Activated CD8-positive, alpha-beta T cell treated with anti-CD3 and anti-CD28 coated beads, Interleukin-2, amount 10 ng/mL, durations not matched to agents 7 days and 5 days (primary cell): ENCODE results near the gene QRSL1. TPM values are rescaled to one million over a fixed set of nuclear protein-coding genes. Genes with fewer than 3 reads are reported as not detected.

ENCODE experiments used
- ATAC-seq: fragments of 150-1000 bp; cut with Tn5 transposase; one replicate; pipeline ENCODE4 v1.10.0; 2021; ENCODE audit warnings: moderate library complexity
- CTCF ChIA-PET: fragments of 350-600 bp; sonication (Branson Sonifier 250); formaldehyde crosslinking; loops from one replicate; lab custom pipeline; 2021; ENCODE audit warnings: antibody characterized with exemption; lab: Charles Lee
- POLR2A ChIA-PET: fragments of 350-600 bp; sonication (Branson Sonifier 250); formaldehyde crosslinking; loops from one replicate; lab custom pipeline; 2021; ENCODE audit warnings: antibody characterized with exemption; lab: Charles Lee
- DNase-seq: peaks from one replicate; pipeline ENCODE4 v3.0.0-alpha.2; 2020
- H3K27ac Mint-ChIP-seq: one replicate; pipeline ENCODE4 v1.8.0; 2021; ENCODE audit warnings: mild to moderate bottlenecking, mixed read lengths
- H3K27me3 Mint-ChIP-seq: one replicate; pipeline ENCODE4 v1.8.0; 2021; ENCODE audit warnings: low read depth, mixed read lengths
- H3K36me3 Mint-ChIP-seq: one replicate; pipeline ENCODE4 v1.8.0; 2021; ENCODE audit warnings: low read depth, mixed read lengths
- H3K4me1 Mint-ChIP-seq: one replicate; pipeline ENCODE4 v1.8.0; 2021; ENCODE audit warnings: low read depth, mixed read lengths
- H3K4me3 Mint-ChIP-seq: one replicate; pipeline ENCODE4 v1.8.0; 2021; ENCODE audit warnings: mild to moderate bottlenecking, mixed read lengths
- H3K9me3 Mint-ChIP-seq: one replicate; pipeline ENCODE4 v1.8.0; 2022; ENCODE audit warnings: mixed read lengths; ENCODE audit not compliant: insufficient read depth
- total RNA-seq, 2 experiments: library from RNA; stranded (reverse); gene quantifications; one replicate each; pipeline ENCODE4 v1.2.3, GENCODE V29; 2021

QRSL1 gene
- total RNA-seq, 2 experiments from 2014 or later: 12.3 to 14.2 TPM

GRCh38 chr6:106612671-106613416 lies 16.5 kb upstream of the QRSL1 start:
- ChIA-PET CTCF (interaction anchor here (0.9 to 2.0 kb wide), 4 partner anchors 46 to 367 kb away, joined by 3 to 9 read pairs (median 4); no protein-coding TSS in a partner anchor), POLR2A (interaction anchor here (0.9 kb wide), 1 partner anchor 92 kb away, joined by 4 read pairs; no protein-coding TSS in a partner anchor)
- Mint-ChIP-seq H3K9me3 (no peaks in the 10 kb centered on the region), H3K27ac (peak overlapping the region; percentile 67), H3K4me3 (no peak overlapping the region), H3K27me3 (no peaks in the 10 kb centered on the region), H3K36me3 (peaks cover 22% of the 10 kb centered on the region), H3K4me1 (peaks cover 37% of the 10 kb centered on the region)
- ATAC-seq (no peak), DNase-seq (no peak)

GRCh38 chr6:106613590-106613989 lies 15.8 kb upstream of the QRSL1 start:
- ATAC-seq (no peak), DNase-seq (no peak)
- CTCF ChIA-PET: interaction anchor here (0.9 to 2.0 kb wide), 5 partner anchors 13 to 366 kb away, joined by 3 to 9 read pairs (median 4); no protein-coding TSS in a partner anchor
- H3K36me3 Mint-ChIP-seq: peaks cover 26% of the 10 kb centered on the region
- H3K4me3 Mint-ChIP-seq: no peak overlapping the region
- peaks cover 36% of the 10 kb centered on the region for H3K4me1 Mint-ChIP-seq
- POLR2A ChIA-PET: interaction anchor here (0.9 kb wide), 1 partner anchor 92 kb away, joined by 4 read pairs; no protein-coding TSS in a partner anchor
- H3K27ac Mint-ChIP-seq: no peak overlapping the region
- H3K27me3 Mint-ChIP-seq: no peaks in the 10 kb centered on the region
- no peaks in the 10 kb centered on the region for H3K9me3 Mint-ChIP-seq

GRCh38 chr6:106614166-106614565 lies 15.2 kb upstream of the QRSL1 start:
- Mint-ChIP-seq H3K27me3 (no peaks in the 10 kb centered on the region), H3K4me3 (no peak overlapping the region), H3K27ac (peak overlapping the region; percentile 24), H3K4me1 (peaks cover 38% of the 10 kb centered on the region), H3K36me3 (peaks cover 26% of the 10 kb centered on the region), H3K9me3 (no peaks in the 10 kb centered on the region)
- POLR2A ChIA-PET: interaction anchor here (1.3 kb wide), 1 partner anchor 14 kb away, joined by 3 read pairs; no protein-coding TSS in a partner anchor
- CTCF ChIA-PET: interaction anchor here (1.1 to 2.0 kb wide), 6 partner anchors 11 to 365 kb away, joined by 3 to 6 read pairs (median 4); partner anchors contain the start of gene CRYBG1
- ATAC-seq (no peak), DNase-seq (no peak)

GRCh38 chr6:106614592-106615257 lies 14.7 kb upstream of the QRSL1 start:
- ChIA-PET CTCF (interaction anchor here (1.1 to 2.0 kb wide), 6 partner anchors 11 to 365 kb away, joined by 3 to 6 read pairs (median 4); partner anchors contain the start of gene CRYBG1), POLR2A (interaction anchor here (1.3 kb wide), 1 partner anchor 13 kb away, joined by 3 read pairs; no protein-coding TSS in a partner anchor)
- no peak for ATAC-seq
- no peaks in the 10 kb centered on the region for H3K9me3 Mint-ChIP-seq
- peaks cover 26% of the 10 kb centered on the region for H3K36me3 Mint-ChIP-seq
- no peak overlapping the region for H3K27ac Mint-ChIP-seq
- H3K4me3 Mint-ChIP-seq: no peak overlapping the region
- no peak for DNase-seq
- H3K27me3 Mint-ChIP-seq: no peaks in the 10 kb centered on the region
- H3K4me1 Mint-ChIP-seq: peaks cover 40% of the 10 kb centered on the region

- H3K27ac Mint-ChIP-seq: no peak overlapping the region
- ChIA-PET POLR2A (interaction anchor here (1.4 kb wide), 1 partner anchor 12 kb away, joined by 4 read pairs; the partner anchor contains the start of genes QRSL1 and RTN4IP1), CTCF (interaction anchor here (0.9 to 8.1 kb wide), 3 partner anchors 8 to 16 kb away, joined by 3 to 50 read pairs (median 3); no protein-coding TSS in a partner anchor)
- H3K36me3 Mint-ChIP-seq: peaks cover 29% of the 10 kb centered on the region
- no peak overlapping the region for H3K4me3 Mint-ChIP-seq
- peaks cover 40% of the 10 kb centered on the region for H3K4me1 Mint-ChIP-seq
- no peak for DNase-seq
- no peak for ATAC-seq
- no peaks in the 10 kb centered on the region for H3K9me3 Mint-ChIP-seq
- H3K27me3 Mint-ChIP-seq: no peaks in the 10 kb centered on the region
Observed at GRCh38 chr6:106617302-106617701, 12.1 kb upstream of the QRSL1 start.

- ChIA-PET POLR2A (interaction anchor here (1.4 kb wide), 1 partner anchor 11 kb away, joined by 4 read pairs; the partner anchor contains the start of genes QRSL1 and RTN4IP1), CTCF (interaction anchor here (0.9 to 8.1 kb wide), 3 partner anchors 9 to 16 kb away, joined by 3 to 50 read pairs (median 3); no protein-coding TSS in a partner anchor)
- H3K27ac Mint-ChIP-seq: no peak overlapping the region
- peaks cover 36% of the 10 kb centered on the region for H3K4me1 Mint-ChIP-seq
- H3K9me3 Mint-ChIP-seq: no peaks in the 10 kb centered on the region
- no peak for DNase-seq
- no peak for ATAC-seq
- H3K36me3 Mint-ChIP-seq: peaks cover 31% of the 10 kb centered on the region
- H3K27me3 Mint-ChIP-seq: no peaks in the 10 kb centered on the region
- no peak overlapping the region for H3K4me3 Mint-ChIP-seq
Observed at GRCh38 chr6:106617857-106618256, 11.5 kb upstream of the QRSL1 start.

GRCh38 chr6:106618324-106618723 lies 11.1 kb upstream of the QRSL1 start:
- POLR2A ChIA-PET: interaction anchor here (1.4 kb wide), 1 partner anchor 11 kb away, joined by 4 read pairs; the partner anchor contains the start of genes QRSL1 and RTN4IP1
- DNase-seq: no peak
- H3K4me1 Mint-ChIP-seq: peaks cover 31% of the 10 kb centered on the region
- CTCF ChIA-PET: interaction anchor here (0.9 to 8.1 kb wide), 3 partner anchors 9 to 15 kb away, joined by 3 to 50 read pairs (median 3); no protein-coding TSS in a partner anchor
- no peaks in the 10 kb centered on the region for H3K9me3 Mint-ChIP-seq
- H3K36me3 Mint-ChIP-seq: peaks cover 30% of the 10 kb centered on the region
- no peak overlapping the region for H3K27ac Mint-ChIP-seq
- no peak for ATAC-seq
- H3K4me3 Mint-ChIP-seq: no peak overlapping the region
- H3K27me3 Mint-ChIP-seq: no peaks in the 10 kb centered on the region

- DNase-seq (no peak), ATAC-seq (no peak)
- no peak overlapping the region for H3K4me3 Mint-ChIP-seq
- H3K9me3 Mint-ChIP-seq: no peaks in the 10 kb centered on the region
- peaks cover 22% of the 10 kb centered on the region for H3K4me1 Mint-ChIP-seq
- ChIA-PET CTCF (interaction anchor here (8.1 kb wide), 1 partner anchor 10 kb away, joined by 50 read pairs; no protein-coding TSS in a partner anchor), POLR2A (no interaction called here)
- H3K36me3 Mint-ChIP-seq: peaks cover 25% of the 10 kb centered on the region
- no peaks in the 10 kb centered on the region for H3K27me3 Mint-ChIP-seq
- no peak overlapping the region for H3K27ac Mint-ChIP-seq
Observed at GRCh38 chr6:106619223-106619622, 10.2 kb upstream of the QRSL1 start.

- DNase-seq: no peak
- no peaks in the 10 kb centered on the region for H3K9me3 Mint-ChIP-seq
- H3K36me3 Mint-ChIP-seq: peaks cover 28% of the 10 kb centered on the region
- H3K27ac Mint-ChIP-seq: no peak overlapping the region
- H3K27me3 Mint-ChIP-seq: no peaks in the 10 kb centered on the region
- CTCF ChIA-PET: interaction anchor here (1.3 to 8.1 kb wide), 3 partner anchors 12 to 358 kb away, joined by 3 to 50 read pairs (median 6); no protein-coding TSS in a partner anchor
- POLR2A ChIA-PET: interaction anchor here (0.6 kb wide), 1 partner anchor 105 kb away, joined by 3 read pairs; no protein-coding TSS in a partner anchor
- peaks cover 16% of the 10 kb centered on the region for H3K4me1 Mint-ChIP-seq
- no peak overlapping the region for H3K4me3 Mint-ChIP-seq
- ATAC-seq: no peak
Observed at GRCh38 chr6:106620931-106621672, 8.3 kb upstream of the QRSL1 start.

- H3K4me3 Mint-ChIP-seq: no peak overlapping the region
- no peak for ATAC-seq
- peaks cover 21% of the 10 kb centered on the region for H3K36me3 Mint-ChIP-seq
- H3K9me3 Mint-ChIP-seq: no peaks in the 10 kb centered on the region
- H3K27me3 Mint-ChIP-seq: no peaks in the 10 kb centered on the region
- DNase-seq: no peak
- POLR2A ChIA-PET: no interaction called here
- H3K27ac Mint-ChIP-seq: no peak overlapping the region
- CTCF ChIA-PET: interaction anchor here (1.3 to 8.1 kb wide), 2 partner anchors 13 to 357 kb away, joined by 6 to 50 read pairs; no protein-coding TSS in a partner anchor
- peaks cover 12% of the 10 kb centered on the region for H3K4me1 Mint-ChIP-seq
Observed at GRCh38 chr6:106622412-106622811, 7.0 kb upstream of the QRSL1 start.
